ENCODE results near the gene PCBP2.

- TF ChIP-seq CTCF (conservative IDR thresholded peaks at IDR 0.05; ENCODE audit: low read length) (no peak), EZH2phosphoT487 (IDR thresholded peaks at IDR 0.05; ENCODE audit: borderline replicate concordance, low read depth, low read length) (no peak)
Observed at GRCh38 chr12:53485955-53486735, 34.2 kb downstream of the PCBP2 start.

Measured in OCI-LY7 (cell line).